GM18867 (cell line): Measurements from ENCODE around the gene RALGAPA1.
"Not testable (repeated sequence)": the region's sequence is repeated elsewhere in the genome, so short reads cannot be mapped to it uniquely, and the experiment has no call there.

Source experiments
- ATAC-seq: cut with Tn5 transposase; IDR thresholded peaks from one replicate; pipeline ENCODE4 v1.9.1; 2021; ENCODE audit warnings: mild to moderate bottlenecking, moderate library complexity; ENCODE audit not compliant: unreplicated experiment

The RALGAPA1 gene

DNA sequence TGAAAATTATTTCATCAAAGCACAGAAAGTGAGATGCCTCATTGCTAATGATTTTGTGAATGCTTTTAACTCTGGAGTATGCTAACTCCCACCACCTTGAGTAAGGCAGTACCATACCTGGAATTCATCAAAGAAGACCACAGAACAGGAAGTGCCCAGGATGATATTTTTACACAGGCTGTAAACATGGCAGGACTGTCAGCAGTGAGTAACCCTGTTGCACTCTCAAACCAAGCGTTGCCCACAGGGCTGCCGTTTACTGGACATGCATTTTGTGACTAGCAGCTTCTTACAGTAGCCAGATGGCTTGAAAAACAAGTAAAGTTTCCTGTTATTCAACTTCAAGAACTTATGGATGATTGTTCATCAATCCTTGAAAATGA is 42.4 kb downstream of the RALGAPA1 start:
- no peak for ATAC-seq

DNA sequence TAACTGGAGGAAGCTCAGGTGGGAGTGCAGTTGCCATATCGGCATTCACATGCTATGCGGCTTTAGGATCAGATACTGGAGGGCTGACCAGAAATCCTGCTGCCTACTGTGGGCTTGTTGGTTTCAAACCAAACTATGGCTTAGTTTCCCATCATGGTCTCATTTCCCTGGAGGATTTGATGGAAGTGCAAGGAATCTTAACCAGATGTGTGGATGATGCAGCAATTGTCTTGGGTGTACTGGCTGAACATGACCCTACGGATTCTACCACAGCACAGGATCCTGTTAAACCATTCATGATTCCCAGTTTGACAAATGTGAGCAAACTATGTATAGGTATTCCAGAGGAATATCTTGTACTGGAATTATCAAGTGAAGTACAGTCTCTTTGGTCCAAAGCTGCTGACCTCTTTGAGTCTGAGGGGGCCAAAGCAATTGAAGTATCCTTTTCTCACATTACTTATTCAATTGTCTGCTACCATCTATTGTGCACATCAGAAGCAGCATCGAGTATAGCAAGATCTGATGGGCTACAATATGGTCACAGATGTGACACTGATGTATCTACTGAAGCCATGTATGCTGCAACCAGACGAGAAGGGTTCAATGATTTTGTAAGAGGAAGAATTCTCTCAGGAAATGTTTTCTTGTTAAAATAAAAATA is 42.9 kb downstream of the RALGAPA1 start:
- no peak for ATAC-seq

DNA sequence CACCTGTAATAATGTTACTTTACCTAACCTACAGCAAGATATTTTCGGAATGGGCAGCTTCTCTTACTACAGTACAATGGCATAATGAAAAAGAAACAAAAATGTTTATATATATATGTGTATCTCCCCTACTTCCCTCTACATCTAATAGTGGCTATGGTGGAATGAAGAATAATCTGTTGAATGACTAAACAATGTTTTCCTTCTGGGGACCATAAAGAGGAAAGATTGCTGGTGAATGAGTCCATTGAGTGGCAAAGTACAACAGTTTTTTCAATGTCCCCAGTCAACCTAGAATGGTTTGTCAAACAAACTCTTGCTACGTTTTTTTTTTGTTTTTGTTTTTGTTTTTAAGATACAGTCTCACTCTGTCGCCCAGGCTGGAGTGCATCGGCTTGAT is 47.2 kb downstream of the RALGAPA1 start:
- no peak for ATAC-seq

DNA sequence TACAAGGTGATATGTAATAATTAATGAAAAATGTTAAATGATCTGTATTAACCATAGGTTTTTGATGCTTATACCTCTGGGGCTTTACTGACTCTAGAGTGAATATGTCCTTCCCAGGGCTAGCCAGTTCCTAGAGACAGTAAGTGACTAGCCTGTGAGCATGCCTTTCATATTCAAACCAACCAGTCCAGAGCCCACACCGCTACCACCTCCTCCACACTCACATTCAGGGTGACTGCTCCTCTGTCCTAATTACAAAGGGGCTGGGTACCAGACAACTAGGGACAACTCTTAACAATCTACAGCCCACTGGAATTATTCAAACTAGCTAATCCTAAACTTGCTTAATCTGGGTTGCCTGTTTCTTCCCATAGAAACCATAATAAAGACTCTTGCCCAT is 49.0 kb downstream of the RALGAPA1 start:
- no peak for ATAC-seq

DNA sequence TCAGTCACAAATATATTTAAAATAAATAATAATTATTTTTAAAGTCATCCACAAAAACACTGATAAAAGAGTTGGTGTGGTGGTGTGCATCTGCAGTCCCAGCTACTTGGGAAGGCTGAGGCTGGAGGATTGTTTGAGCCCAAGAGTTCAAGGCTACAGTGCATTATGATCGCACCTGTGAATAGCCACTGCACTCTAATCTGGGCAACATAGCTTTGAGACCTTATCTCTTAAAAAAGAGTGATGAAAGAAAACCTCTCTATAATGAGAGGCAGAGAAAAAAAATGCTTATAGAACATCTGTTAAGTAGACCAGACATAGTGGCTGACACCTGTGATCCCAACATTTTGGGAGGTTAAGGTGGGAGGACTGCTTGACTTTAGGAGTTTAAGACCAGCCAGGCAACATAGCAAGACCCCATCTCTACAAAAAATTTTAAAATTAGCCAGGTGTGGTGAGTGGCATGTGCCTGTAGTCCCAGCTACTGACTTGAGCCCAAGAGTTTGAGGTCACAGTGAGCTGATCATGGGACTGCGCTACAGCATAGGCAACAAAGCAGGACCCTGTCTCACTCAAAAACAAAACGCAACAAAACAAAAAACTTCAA is 50.5 kb downstream of the RALGAPA1 start:
- ATAC-seq, result no peak

DNA sequence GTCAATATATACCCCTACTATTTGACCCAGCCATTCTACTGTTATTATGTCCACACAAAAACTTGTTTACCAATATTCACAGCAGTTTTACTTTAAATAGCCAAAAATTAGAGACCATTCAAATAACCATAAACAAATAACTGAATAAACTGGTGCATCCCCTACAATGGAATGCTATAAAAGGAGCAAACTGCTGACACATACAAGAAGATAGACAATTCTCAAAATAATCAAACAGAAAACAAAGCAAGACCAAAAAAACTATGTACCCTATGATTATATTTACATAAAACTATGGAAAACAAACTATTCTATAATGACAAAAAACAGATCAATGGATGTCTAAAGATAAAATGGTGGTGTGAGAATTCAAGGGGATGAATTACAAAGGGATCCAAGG is 54.4 kb downstream of the RALGAPA1 start:
- ATAC-seq, result no peak

DNA sequence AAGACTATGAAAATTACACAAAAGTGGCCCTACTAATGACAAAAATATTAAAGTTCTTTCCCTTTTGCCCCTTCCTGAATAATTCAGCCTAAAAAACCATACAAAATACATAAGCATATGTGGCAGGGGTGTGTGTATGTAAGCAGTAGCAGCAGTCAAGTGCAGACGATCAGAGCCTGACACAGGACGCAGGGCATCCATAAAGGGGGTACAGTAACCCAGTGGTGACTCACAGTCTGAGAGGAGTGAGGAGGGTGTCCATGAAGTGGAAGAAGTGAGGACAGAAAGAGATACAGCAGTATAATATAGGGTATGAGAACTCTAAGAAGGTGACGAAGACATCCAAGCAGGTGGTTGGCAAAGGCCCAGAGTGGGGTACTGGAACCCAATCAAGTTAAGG is 56.7 kb downstream of the RALGAPA1 start:
- ATAC-seq, result no peak

DNA sequence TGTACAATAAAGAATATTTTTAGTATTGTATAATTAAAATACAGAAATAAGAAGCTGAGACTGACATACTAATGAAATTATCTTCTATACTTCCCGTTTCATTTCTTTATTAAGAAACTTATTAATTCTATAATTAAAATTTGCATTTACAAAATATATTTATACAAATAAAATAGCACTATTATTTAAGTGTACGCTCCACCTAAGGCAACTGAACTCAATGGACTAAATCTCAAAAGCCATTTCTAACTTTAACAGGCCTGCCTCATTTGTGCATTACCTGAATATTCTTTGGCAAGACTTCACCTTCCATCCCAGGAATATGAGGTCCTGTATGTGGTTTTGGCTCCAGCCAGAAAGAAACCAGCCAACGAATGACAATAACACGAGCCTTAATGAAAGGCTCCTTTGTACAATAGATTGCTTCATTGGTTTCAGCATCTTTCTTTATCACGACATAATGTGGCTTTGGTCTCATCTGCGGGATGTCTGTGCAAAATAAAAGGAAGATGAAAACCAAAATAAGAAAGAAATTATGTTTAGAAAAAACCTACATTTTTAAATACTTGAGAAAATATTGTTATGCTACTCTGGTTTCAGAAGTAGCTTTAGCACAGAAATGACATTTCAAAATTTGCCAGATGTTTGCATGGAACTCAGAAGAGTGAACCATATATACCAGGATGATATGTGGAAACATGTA is 58.7 kb downstream of the RALGAPA1 start:
- no peak for ATAC-seq

DNA sequence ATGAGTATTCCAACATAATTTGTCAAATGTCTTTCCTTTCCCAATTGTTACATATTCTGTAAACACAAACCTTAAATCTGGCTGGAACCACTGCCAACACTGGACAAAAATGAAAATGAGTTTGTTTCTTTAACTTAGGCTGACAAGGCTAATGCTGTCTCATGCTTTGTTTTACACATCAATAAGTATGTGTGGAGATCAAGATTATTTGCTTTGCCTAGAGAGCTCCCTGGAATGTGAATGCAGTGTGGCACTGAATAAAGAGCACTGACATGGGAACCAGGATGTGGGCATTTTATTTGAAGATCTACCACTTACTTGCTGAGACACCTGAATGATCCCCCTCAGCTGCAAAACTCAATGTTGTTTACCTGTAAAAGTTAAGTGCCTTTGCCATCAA is 61.7 kb downstream of the RALGAPA1 start:
- ATAC-seq, result no peak

DNA sequence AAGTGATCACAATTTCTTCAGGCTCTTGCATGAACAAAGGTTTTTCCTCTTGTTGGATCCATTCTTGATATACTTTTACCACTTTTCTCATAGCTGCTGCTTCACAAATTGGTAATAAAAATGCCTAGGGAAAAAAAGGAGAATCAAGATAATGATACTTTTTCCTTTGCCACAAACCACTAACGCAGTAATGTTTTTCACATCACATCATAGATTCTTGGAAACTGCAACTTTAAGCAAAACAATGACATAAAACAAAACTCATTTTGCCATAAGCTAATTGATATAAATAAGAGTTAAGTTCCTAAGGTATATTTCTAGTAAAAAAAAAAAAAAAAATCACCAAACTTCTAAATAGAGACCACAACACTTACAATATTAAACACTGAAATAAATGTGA is 66.7 kb downstream of the RALGAPA1 start:
- no peak for ATAC-seq

DNA sequence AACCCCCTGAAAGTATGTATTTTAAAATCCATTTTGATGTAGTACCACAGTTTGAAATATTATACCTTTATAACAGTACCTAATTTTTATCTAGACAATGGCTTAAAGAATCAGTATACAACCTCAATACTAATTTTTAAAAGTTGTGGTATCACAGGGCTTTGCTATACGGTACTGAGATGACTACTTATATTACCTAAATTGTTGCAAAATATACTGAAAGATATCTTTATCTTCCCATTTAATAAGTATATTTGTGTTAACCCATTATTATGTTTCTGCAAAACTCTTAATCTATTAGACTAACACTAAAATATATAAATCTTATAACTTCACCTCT is 67.1 kb downstream of the RALGAPA1 start:
- no peak for ATAC-seq

DNA sequence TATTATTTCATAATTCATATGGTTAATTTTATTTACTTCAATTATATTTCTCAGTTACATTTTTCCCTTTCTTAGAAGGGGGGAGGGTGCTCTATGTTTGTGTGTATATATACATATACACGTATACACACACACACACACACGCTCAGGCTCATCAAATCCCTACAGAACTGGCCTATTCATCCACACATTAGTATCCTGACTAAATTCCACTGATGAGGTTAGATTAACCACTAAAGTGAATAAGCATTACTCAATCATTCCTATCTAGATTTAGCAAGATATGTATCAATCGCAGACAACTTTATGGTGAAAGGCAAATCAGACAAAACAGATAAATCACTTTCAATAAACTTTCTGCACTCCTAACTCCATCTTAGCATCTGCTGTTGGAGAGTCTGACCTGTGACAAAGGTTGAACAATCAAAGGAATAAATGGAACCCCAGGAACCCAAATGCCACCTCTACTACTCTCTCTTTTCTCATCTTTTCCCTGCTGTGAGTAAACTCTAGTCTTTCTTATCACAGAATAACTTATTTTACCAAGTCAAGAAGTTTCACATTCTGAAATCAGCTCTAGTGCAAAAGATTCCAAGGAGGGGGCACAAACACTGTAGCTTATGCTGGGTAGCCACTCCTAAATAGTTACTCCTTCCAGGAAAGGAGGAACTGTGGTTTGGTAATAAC is 67.6 kb downstream of the RALGAPA1 start:
- no peak for ATAC-seq

DNA sequence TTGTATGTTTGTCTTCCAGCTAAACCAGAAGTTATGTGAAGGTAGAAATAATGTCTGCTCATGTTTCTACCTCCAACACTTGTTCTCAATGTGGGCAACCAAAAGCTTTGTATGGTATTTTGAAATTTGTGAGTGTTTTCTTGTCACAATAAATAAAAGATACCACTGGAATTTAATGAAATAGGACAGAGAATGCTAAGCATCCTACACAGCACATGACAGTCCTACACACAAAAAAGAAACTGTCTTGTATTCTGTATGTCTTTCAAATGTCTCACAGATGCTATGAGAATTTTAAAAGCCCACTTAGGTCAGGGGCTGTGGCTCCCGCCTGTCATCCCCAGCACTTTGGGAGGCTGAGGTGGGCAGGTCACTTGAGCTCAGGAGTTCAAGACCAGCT is 68.9 kb downstream of the RALGAPA1 start:
- no peak for ATAC-seq

DNA sequence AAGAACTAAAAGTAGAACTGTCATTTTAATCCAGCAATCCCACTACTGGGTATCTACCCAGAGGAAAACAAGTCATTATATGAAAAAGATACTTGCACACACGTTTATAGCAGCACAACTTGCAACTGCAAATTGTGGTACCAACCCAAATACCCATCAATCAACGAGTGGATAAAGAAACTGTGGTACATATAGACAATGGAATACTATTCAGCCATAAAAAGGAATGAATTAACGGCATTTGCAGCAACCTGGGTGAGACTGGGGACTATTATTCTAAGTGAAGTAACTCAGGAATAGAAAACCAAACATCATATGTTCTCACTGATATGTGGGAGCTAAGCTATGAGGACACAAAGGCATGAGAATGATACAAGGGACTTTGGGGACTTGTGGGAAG is 73.9 kb downstream of the RALGAPA1 start:
- ATAC-seq, result not testable (repeated sequence)

DNA sequence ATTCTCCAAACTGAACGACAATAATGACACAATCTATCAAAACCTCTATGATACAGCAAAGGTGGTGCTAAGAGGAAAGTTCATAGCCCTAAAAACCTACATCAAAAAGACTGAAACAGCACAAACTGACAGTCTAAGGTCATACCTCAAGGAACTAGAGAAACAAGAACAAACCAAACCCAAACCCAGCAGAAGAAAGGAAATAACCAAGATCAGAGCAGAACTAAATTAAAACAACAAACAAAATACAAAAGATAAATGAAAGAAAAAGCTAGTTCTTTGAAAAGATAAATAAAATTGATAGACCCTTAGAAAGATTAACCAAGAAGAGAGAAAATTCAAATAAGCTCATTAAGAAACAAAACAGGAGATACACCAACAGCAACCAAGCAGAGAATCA is 75.6 kb downstream of the RALGAPA1 start:
- ATAC-seq, result not testable (repeated sequence)

DNA sequence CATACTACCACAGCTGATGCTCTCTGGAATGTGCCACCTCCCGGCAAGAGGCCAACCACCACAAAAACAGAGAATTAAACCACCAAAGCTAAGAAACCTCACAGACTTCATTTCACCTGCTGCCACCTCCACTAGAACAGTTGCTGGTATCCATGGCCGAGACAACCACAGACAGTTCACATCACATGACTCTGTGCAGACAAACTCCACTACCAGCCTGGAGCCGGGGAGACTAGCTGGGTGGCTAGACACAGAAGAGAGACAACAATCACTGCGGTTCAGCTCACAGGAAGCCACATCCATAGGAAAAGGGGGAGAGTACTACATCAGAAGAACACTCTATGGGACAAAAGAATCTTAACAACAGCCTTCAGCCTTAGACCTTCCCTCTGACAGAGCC is 78.2 kb downstream of the RALGAPA1 start:
- no peak for ATAC-seq

DNA sequence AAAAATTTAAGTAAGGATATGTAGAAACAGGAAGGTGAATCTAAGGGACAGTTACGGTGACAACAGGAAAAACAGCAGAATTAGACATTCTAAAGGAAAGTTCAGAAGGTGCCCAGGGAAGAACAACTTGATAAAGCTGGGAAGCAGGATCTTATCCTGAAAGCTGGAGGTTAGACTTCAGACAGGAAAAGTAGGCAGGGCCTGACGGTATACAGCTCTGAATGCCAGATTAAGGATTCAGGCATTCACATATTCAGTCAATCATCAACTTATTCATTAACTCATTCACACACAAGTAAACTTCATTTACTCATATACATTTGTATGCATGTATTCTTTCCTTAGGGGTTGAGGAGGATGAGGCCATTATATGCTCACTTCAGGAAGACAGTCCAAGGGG is 81.3 kb downstream of the RALGAPA1 start:
- no peak for ATAC-seq

DNA sequence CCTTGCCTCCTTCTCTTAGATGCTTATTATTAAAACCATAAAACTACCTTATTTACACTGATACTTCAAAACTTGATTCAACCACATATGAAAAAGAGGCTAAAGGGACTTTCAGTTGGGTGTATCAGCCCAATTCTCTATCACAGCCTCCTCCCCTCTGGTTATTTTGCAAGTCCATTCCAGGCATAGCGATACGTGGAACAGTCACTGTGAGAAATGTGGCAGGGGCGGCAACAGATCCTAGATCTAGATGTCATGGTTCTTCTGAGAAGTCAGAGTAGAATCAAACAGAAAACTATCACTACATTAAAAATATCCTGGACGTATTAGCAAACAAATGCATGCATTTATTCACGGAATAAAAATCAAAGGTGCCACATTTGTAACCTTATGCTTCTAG is 83.2 kb downstream of the RALGAPA1 start:
- ATAC-seq, result no peak

DNA sequence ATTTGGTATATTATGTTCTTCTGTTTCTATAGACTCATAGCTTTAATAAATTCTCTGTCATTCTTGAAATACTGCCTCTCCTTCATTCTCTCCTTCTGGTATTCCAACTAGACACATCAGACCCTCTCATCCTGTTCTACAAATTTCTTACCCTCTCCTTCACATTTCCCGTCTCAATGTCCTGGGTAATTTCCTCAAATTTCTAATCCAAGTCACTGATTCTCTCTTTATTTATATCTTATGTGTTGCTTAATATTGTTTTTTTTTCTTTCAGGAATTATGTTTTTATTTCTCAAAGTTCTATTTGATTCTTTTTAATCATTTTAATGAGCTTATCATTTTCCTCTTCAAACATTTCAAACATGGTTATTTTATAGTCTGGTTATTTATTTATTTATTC is 94.0 kb downstream of the RALGAPA1 start:
- ATAC-seq, result no peak

DNA sequence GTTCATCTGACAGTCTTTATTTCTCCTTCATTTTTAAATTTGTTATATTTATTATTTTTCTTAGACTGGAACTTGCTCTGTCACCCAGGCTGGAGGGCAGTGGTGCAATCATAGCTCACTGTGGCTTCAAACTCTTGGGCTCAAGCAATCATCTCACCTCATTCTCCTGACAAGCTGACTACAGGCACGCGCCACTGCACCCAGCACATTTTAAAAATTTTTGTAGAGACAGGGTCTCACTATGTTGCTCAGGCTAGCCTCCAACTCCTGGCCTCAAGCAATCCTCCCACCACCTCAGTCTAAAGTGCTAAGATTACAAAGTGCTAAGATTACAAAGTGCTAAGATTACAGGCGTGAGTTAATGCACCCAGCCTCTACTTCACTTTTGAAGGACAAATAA is 96.6 kb downstream of the RALGAPA1 start:
- no peak for ATAC-seq

DNA sequence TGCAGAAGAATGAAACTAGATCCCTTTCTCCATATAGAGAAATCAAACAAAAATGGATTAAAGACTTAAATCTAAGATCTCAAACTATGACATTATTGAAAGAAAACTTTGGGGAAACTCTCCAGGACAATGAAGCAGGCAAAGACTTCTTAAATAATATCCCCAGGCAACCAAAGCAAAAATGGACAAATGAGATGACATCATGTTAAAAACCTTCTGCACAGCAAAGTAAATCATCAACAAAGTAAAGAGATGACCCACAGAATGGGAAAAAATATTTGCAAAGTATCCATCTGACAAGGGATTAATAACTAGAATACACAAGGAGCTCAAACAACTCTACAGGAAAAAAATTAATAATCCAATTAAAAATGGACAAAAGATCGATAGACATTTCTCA is 101.0 kb downstream of the RALGAPA1 start:
- no peak for ATAC-seq

DNA sequence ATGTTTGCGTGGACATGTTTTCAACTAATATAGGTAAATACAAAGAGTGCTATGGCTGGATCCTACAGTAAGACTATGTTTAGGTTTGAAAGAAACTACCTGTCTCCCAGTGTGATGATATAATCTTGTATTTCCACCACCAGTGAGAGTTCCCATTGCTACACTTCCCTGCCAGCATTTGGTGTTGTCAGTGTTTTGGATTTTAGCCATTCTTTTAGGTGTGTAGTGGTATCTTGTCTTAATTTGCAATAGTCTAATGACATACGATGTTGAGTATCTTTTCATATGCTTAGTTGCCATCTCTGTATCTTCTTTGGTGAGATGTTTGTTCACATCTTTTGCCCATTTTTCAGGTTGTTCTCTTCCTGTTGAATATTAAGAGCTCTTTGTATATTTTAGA is 103.5 kb downstream of the RALGAPA1 start:
- no peak for ATAC-seq
